HG03575 (cell line): ENCODE measurements around the gene SORCS3.

Experiments
- ATAC-seq: cut with Tn5 transposase; IDR thresholded peaks from one replicate; pipeline ENCODE4 v1.9.1; 2021; ENCODE audit not compliant: unreplicated experiment, insufficient number of reproducible peaks, low FRiP score; ENCODE audit errors: extremely low read depth

The SORCS3 gene

GRCh38 chr10:105109164-105109563 is 468.1 kb downstream of the SORCS3 start:
- no peak for ATAC-seq

- no peak for ATAC-seq
Measured at GRCh38 chr10:105112862-105113261, 471.8 kb downstream of the SORCS3 start.

- no peak for ATAC-seq
Measured at GRCh38 chr10:105113666-105114065, 472.6 kb downstream of the SORCS3 start.

- ATAC-seq: no peak
Measured at GRCh38 chr10:105121743-105122142, 480.7 kb downstream of the SORCS3 start.

- ATAC-seq: no peak
Measured at GRCh38 chr10:105128111-105128510, 487.0 kb downstream of the SORCS3 start.

GRCh38 chr10:105138358-105138757 is 497.3 kb downstream of the SORCS3 start:
- no peak for ATAC-seq

- no peak for ATAC-seq
Measured at GRCh38 chr10:105139363-105139896, 498.3 kb downstream of the SORCS3 start.

- no peak for ATAC-seq
Measured at GRCh38 chr10:105140600-105140999, 499.5 kb downstream of the SORCS3 start.

- ATAC-seq: no peak
Measured at GRCh38 chr10:105145711-105146110, 504.6 kb downstream of the SORCS3 start.

GRCh38 chr10:105146436-105146835 is 505.3 kb downstream of the SORCS3 start:
- ATAC-seq: no peak

GRCh38 chr10:105148456-105148855 is 507.4 kb downstream of the SORCS3 start:
- ATAC-seq: no peak

- ATAC-seq: no peak
Measured at GRCh38 chr10:105148921-105149320, 507.8 kb downstream of the SORCS3 start.

- ATAC-seq: no peak
Measured at GRCh38 chr10:105149371-105149891, 508.3 kb downstream of the SORCS3 start.

GRCh38 chr10:105150259-105150880 is 509.3 kb downstream of the SORCS3 start:
- ATAC-seq: no peak

GRCh38 chr10:105154736-105155135 is 513.6 kb downstream of the SORCS3 start:
- no peak for ATAC-seq

GRCh38 chr10:105159268-105159667 is 518.2 kb downstream of the SORCS3 start:
- no peak for ATAC-seq

GRCh38 chr10:105161149-105161548 is 520.1 kb downstream of the SORCS3 start:
- ATAC-seq: no peak

- no peak for ATAC-seq
Measured at GRCh38 chr10:105161767-105162166, 520.7 kb downstream of the SORCS3 start.

- ATAC-seq: no peak
Measured at GRCh38 chr10:105170521-105170920, 529.4 kb downstream of the SORCS3 start.

- no peak for ATAC-seq
Measured at GRCh38 chr10:105171945-105172344, 530.9 kb downstream of the SORCS3 start.

GRCh38 chr10:105181626-105182025 is 540.5 kb downstream of the SORCS3 start:
- no peak for ATAC-seq
